Common myeloid progenitor, CD34-positive (primary cell): Measurements from ENCODE around the gene NUDT22.

Source experiments
- CTCF ChIA-PET: fragments of 350-600 bp; sonication (Branson Sonifier 250); formaldehyde crosslinking; loops from one replicate; lab custom pipeline; 2021; ENCODE audit warnings: antibody characterized with exemption; lab: Charles Lee
- POLR2A ChIA-PET: fragments of 350-600 bp; sonication (Branson Sonifier 250); formaldehyde crosslinking; loops from one replicate; lab custom pipeline; 2021; ENCODE audit warnings: antibody characterized with exemption; lab: Charles Lee
- DNase-seq, 3 donors: peaks; one replicate each; pipeline versions ENCODE4 v3.0.0 to v3.0.0-alpha.2; 2013
- H3K27ac ChIP-seq, 2 experiments: 1 replicate in 1 of 2; 2 replicates in 1 of 2; pipeline ENCODE4 v1.7.0; 2013; ENCODE audit warnings: inconsistent platforms in 2 of 2, low read length in 2 of 2, mild to moderate bottlenecking in 2 of 2, low read depth in 1 of 2, moderate library complexity in 1 of 2; ENCODE audit not compliant: severe bottlenecking in 2 of 2, insufficient read depth in 1 of 2, poor library complexity in 1 of 2
- H3K27me3 ChIP-seq, 5 experiments: replicated peaks in 2 of 5; 1 replicate in 3 of 5; 2 replicates in 2 of 5; pipeline versions ENCODE4 v1.6.1 to v1.7.0; 2013; ENCODE audit warnings: low read length in 4 of 5, mild to moderate bottlenecking in 2 of 5, moderate library complexity in 2 of 5, inconsistent platforms in 1 of 5; ENCODE audit not compliant: insufficient read depth in 5 of 5, control insufficient read depth in 4 of 5
- H3K36me3 ChIP-seq, 4 experiments: 1 replicate in 2 of 4; 2 replicates in 2 of 4; pipeline versions ENCODE4 v1.6.1 to v1.7.0; 2013; ENCODE audit warnings: low read length in 3 of 4, control low read depth in 1 of 4, mild to moderate bottlenecking in 1 of 4; ENCODE audit not compliant: control insufficient read depth in 4 of 4, insufficient read depth in 4 of 4
- H3K4me1 ChIP-seq, 4 experiments: 1 replicate in 3 of 4; 2 replicates in 1 of 4; pipeline versions ENCODE4 v1.6.1 to v1.7.1; 2013; ENCODE audit warnings: low read length in 3 of 4, mild to moderate bottlenecking in 3 of 4, control low read depth in 1 of 4, inconsistent platforms in 1 of 4, moderate library complexity in 1 of 4; ENCODE audit not compliant: control insufficient read depth in 4 of 4, insufficient read depth in 4 of 4; ENCODE audit errors: control extremely low read depth in 1 of 4
- H3K4me3 ChIP-seq, 7 experiments: 1 replicate in 4 of 7; 2 replicates in 3 of 7; pipeline versions ENCODE4 v1.5.1 to v1.7.0; 2013; ENCODE audit warnings: mild to moderate bottlenecking in 7 of 7, low read length in 6 of 7, moderate library complexity in 6 of 7, inconsistent platforms in 2 of 7, low read depth in 2 of 7, control low read depth in 1 of 7; ENCODE audit not compliant: insufficient read depth in 4 of 7, control insufficient read depth in 1 of 7; ENCODE audit errors: extremely low read depth in 1 of 7
- H3K9me3 ChIP-seq, 5 experiments: 1 replicate in 4 of 5; 2 replicates in 1 of 5; pipeline versions ENCODE4 v1.6.1 to v1.7.1; 2013; ENCODE audit warnings: low read length in 4 of 5, mild to moderate bottlenecking in 2 of 5, inconsistent platforms in 1 of 5, low read depth in 1 of 5, moderate library complexity in 1 of 5; ENCODE audit not compliant: control insufficient read depth in 4 of 5, insufficient read depth in 2 of 5; ENCODE audit errors: control extremely low read depth in 1 of 5
- WGBS: methylation state at CpG from one replicate; pipeline ENCODE4 v1.1.5; 2013; ENCODE audit not compliant: insufficient coverage; 5-methylcytosine and 5-hydroxymethylcytosine counted together

The NUDT22 gene

DNA sequence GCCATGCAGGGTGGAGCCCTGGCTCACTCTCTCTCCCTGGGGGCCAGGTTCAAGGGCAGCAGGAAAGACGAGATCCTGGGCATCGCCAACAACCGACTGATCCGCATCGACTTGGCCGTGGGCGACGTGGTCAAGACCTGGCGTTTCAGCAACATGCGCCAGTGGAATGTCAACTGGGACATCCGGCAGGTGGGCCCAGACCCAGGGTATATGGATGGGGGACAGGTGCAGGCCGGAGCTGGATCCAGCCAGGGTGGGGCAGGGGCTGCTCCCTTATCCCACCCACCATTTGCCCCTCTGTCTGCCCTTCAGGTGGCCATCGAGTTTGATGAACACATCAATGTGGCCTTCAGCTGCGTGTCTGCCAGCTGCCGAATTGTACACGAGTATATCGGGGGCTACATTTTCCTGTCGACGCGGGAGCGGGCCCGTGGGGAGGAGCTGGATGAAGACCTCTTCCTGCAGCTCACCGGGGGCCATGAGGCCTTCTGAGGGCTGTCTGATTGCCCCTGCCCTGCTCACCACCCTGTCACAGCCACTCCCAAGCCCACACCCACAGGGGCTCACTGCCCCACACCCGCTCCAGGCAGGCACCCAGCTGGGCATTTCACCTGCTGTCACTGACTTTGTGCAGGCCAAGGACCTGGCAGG, 2.9 kb upstream of the NUDT22 start:
- WGBS = 91% methylated on average over 18 of the region's 24 CpGs
- no peak overlapping the region for H3K27ac ChIP-seq
- ChIA-PET POLR2A (interaction anchor here (1.0 to 2.1 kb wide), 2 partner anchors 9 to 16 kb away, joined by 3 to 20 read pairs; partner anchors contain the start of gene FERMT3), CTCF (interaction anchor here (0.8 to 16.0 kb wide), 8 partner anchors 13 to 81 kb away, joined by 3 to 321 read pairs (median 4); partner anchors contain the start of genes FERMT3, FKBP2 and PLCB3)
- H3K36me3 ChIP-seq = peaks cover 4 to 53% (median 41%) of the 10 kb centered on the region in 4 experiments
- H3K4me3 ChIP-seq = no peak overlapping the region
- H3K4me1 ChIP-seq = peaks cover 0 to 32% (median 27%) of the 10 kb centered on the region in 4 experiments
- H3K9me3 ChIP-seq = no peaks in the 10 kb centered on the region
- no peak for DNase-seq
- H3K27me3 ChIP-seq = no peaks in the 10 kb centered on the region

- Histone ChIP-seq H3K4me3 (no peak overlapping the region), H3K36me3 (peaks cover 4 to 45% (median 32%) of the 10 kb centered on the region in 4 experiments), H3K27ac (no peak overlapping the region), H3K4me1 (peaks cover 0 to 34% (median 30%) of the 10 kb centered on the region in 4 experiments), H3K9me3 (no peaks in the 10 kb centered on the region), H3K27me3 (no peaks in the 10 kb centered on the region)
- no peak for DNase-seq
- 99% methylated on average over 16 of the region's 17 CpGs for WGBS
- CTCF ChIA-PET = interaction anchor here (1.0 to 16.0 kb wide), 8 partner anchors 12 to 80 kb away, joined by 3 to 321 read pairs (median 4); partner anchors contain the start of genes FERMT3, FKBP2 and PLCB3
- POLR2A ChIA-PET = interaction anchor here (1.0 to 2.1 kb wide), 3 partner anchors 10 to 17 kb away, joined by 3 to 20 read pairs (median 3); partner anchors contain the start of gene FERMT3
Observed at GRCh38 chr11:64224151-64224890, 1.8 kb upstream of the NUDT22 start.

DNA sequence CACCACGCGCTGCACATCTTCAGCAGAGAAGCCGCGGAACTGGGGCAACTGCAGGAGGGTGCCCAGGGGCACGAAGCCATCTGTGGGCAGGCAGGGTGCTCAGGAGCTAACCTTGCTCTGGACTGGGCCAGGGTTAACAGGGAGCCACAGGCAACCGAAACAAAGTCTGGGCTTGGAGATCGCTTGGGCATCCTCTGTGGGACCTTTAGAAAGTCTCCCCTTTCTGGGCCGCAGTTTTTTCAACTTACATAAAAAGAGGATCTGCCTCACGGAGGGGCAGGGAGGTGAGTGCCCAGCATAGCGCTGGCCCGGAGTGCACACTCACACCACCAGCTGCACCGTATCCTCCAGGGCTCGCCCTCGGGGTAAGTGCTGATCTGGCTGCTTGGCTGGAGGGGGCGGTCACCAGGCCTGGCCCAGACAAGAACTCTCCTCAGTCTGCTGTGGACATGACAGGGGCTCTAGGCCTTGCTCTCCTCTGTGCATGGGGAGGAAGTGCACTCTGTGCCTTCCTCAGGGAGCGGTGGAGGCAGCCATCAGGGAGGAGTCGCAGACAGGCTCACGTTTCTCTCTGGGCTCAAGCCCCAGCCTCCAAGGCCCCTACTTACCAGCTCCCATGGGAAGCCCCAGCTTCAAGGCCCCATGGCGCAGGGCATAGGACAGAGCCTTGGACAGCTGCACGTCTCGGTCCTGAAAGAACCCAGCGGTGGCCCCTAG, 1.0 kb upstream of the NUDT22 start:
- peak overlapping the region; percentile 35 to 93 (median 77) for H3K4me3 ChIP-seq
- WGBS = 77% methylated on average over 21 of the region's 22 CpGs
- POLR2A ChIA-PET = interaction anchor here (0.6 to 3.1 kb wide), 4 partner anchors 13 to 210 kb away, joined by 3 to 27 read pairs (median 12); partner anchors contain the start of gene FERMT3
- peak overlapping the region; percentile 33 to 87 for H3K27ac ChIP-seq
- H3K27me3 ChIP-seq = no peaks in the 10 kb centered on the region
- no peaks in the 10 kb centered on the region for H3K9me3 ChIP-seq
- peaks cover 0 to 42% (median 37%) of the 10 kb centered on the region in 4 experiments for H3K4me1 ChIP-seq
- H3K36me3 ChIP-seq = peaks cover 3 to 40% (median 26%) of the 10 kb centered on the region in 4 experiments
- CTCF ChIA-PET = interaction anchor here (1.0 to 16.0 kb wide), 5 partner anchors 8 to 65 kb away, joined by 3 to 321 read pairs (median 6); partner anchors contain the start of genes FERMT3 and PLCB3
- DNase-seq = no peak

DNA sequence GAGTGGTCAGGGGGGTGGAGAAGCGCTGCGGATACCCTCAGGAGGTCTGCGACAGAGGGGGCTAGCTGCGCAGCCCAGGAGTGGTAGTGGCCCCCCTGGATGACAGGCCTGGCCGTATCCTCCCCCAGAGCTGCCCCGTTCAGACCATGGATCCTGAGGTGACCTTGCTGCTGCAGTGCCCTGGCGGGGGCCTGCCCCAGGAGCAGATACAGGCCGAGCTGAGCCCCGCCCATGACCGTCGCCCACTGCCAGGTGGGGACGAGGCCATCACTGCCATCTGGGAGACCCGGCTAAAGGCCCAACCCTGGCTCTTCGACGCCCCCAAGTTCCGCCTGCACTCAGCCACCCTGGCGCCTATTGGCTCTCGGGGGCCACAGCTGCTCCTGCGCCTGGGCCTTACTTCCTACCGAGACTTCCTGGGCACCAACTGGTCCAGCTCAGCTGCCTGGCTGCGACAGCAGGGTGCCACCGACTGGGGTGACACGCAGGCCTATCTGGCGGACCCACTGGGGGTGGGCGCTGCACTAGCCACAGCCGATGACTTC, 505 bp downstream of the NUDT22 start:
- WGBS = 2% methylated on average over 26 of the region's 26 CpGs
- Histone ChIP-seq H3K36me3 (peaks cover 0 to 26% (median 13%) of the 10 kb centered on the region in 4 experiments), H3K4me3 (peak overlapping the region; percentile 35 to 93 (median 77)), H3K27ac (peak overlapping the region in 1 of 2 experiments; percentile 87), H3K27me3 (no peaks in the 10 kb centered on the region), H3K4me1 (peaks cover 0 to 54% (median 45%) of the 10 kb centered on the region in 4 experiments), H3K9me3 (no peaks in the 10 kb centered on the region)
- DNase-seq = peak; percentile 22 to 76 (median 57)
- ChIA-PET POLR2A (interaction anchor here (0.7 to 3.1 kb wide), 8 partner anchors 10 to 41 kb away, joined by 3 to 27 read pairs (median 4); partner anchors contain the start of genes FERMT3, FKBP2 and STIP1), CTCF (interaction anchor here (0.8 to 16.0 kb wide), 7 partner anchors 9 to 42 kb away, joined by 3 to 321 read pairs (median 4); partner anchors contain the start of gene FERMT3)

DNA sequence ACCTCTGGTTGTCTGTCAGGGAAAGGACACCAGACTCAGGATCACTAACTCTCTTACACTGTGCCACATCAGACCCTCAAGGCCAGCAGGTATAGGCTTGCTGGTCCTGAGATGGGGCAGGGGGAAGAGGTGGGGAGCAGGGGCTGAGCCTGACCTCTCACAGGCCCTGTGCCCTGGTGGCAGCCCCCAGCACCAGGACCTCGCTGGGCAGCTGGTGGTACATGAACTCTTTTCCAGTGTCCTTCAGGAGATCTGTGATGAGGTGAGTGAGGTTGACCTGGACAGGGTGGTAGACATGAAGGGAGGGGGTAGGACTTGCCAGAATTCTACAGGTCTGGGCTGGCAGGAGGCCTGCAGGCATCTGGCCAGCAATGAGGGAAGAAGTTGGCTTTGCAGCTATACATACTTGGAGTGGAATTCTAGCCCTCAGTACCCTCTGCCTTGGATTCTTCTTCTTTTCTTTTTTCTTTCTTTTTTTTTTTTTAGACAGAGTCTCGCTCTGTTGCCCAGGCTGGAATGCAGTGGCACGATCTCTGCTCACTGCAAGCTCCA, 1.4 kb downstream of the NUDT22 start:
- CTCF ChIA-PET = interaction anchor here (0.8 to 16.0 kb wide), 8 partner anchors 9 to 43 kb away, joined by 3 to 321 read pairs (median 4); partner anchors contain the start of gene FERMT3
- Histone ChIP-seq H3K27me3 (no peaks in the 10 kb centered on the region), H3K9me3 (no peaks in the 10 kb centered on the region), H3K4me3 (peak overlapping the region in 5 of 7 experiments; percentile 72 to 93 (median 88)), H3K36me3 (peaks cover 0 to 25% (median 12%) of the 10 kb centered on the region in 4 experiments), H3K27ac (peak overlapping the region in 1 of 2 experiments; percentile 87), H3K4me1 (peaks cover 0 to 58% (median 52%) of the 10 kb centered on the region in 4 experiments)
- DNase-seq = no peak
- WGBS = 100% methylated on average over 1 of the region's 3 CpGs
- POLR2A ChIA-PET = interaction anchor here (1.3 to 3.1 kb wide), 3 partner anchors 20 to 42 kb away, joined by 3 to 27 read pairs (median 6); partner anchors contain the start of genes FERMT3 and STIP1
